ENCODE data around the gene KCNK3. TPM values are rescaled to one million over a fixed set of nuclear protein-coding genes. Genes with fewer than 3 reads are reported as not detected.

The KCNK3 gene
- total and polyA plus RNA-seq, 2 donors (not counting 1 experiment from before 2014, with no cell fraction given) = not detected

- Histone ChIP-seq H3K4me3 (ENCODE audit: control extremely low read depth in 1 of 5, extremely low read depth in 1 of 5, insufficient read depth in 1 of 5, low read depth in 2 of 5, low read length in 4 of 5) (no peak overlapping the region), H3K4me2 (replicated peaks; ENCODE audit: low read depth, low read length, poor library complexity, severe bottlenecking) (no peak overlapping the region), H3K27ac (ENCODE audit: low read length in 2 of 2) (no peak overlapping the region), H3K4me1 (ENCODE audit: control insufficient read depth in 2 of 2, insufficient read depth in 2 of 2, low read length in 2 of 2) (no peaks in the 10 kb centered on the region), H3K27me3 (replicated peaks in 1 of 4; ENCODE audit: control extremely low read depth in 1 of 4, control insufficient read depth in 3 of 4, insufficient read depth in 4 of 4, low read length in 3 of 4) (peaks cover 0 to under 1% (median 0%) of the 10 kb centered on the region in 4 experiments), H4K20me1 (ENCODE audit: control insufficient read depth, insufficient read depth, low read length, poor library complexity, severe bottlenecking) (no peaks in the 10 kb centered on the region), H3K36me3 (replicated peaks in 1 of 2; ENCODE audit: control extremely low read depth in 1 of 2, control insufficient read depth in 1 of 2, extremely low read depth in 1 of 2, insufficient read depth in 2 of 2, low read length in 1 of 2) (no peaks in the 10 kb centered on the region), H3K79me2 (ENCODE audit: control insufficient read depth, insufficient read depth, low read length) (no peaks in the 10 kb centered on the region), H2AFZ (ENCODE audit: insufficient read depth, low read depth, low read length, poor library complexity, severe bottlenecking) (no peak overlapping the region), H3K9ac (ENCODE audit: low read length) (no peak overlapping the region), H3K9me3 (ENCODE audit: control extremely low read depth in 1 of 3, control insufficient read depth in 2 of 3, insufficient read depth in 1 of 3, low read length in 2 of 3) (no peaks in the 10 kb centered on the region)
- WGBS (ENCODE audit: insufficient coverage) = 80% methylated on average over 7 of the region's 7 CpGs
- intact Hi-C loops (cut with micrococcal nuclease) = no loop called here
- ChIA-PET POLR2A (no interaction called here), CTCF (no interaction called here)
- no peaks in the 10 kb centered on the region for H3K9me3 Mint-ChIP-seq (ENCODE audit: insufficient read depth)
- no peaks in the 10 kb centered on the region for H3K4me1 Mint-ChIP-seq
- ATAC-seq (ENCODE audit: low read depth) (no peak), DNase-seq (no peak)
- H3K4me3 Mint-ChIP-seq = no peak overlapping the region
- H3K27me3 Mint-ChIP-seq = peaks cover 42% of the 10 kb centered on the region
- TF ChIP-seq EZH2 (IDR thresholded peaks at IDR 0.05; ENCODE audit: borderline replicate concordance, insufficient read depth, low read depth, low read length, poor library complexity, severe bottlenecking) = no peak
- TF ChIP-seq CTCF (IDR thresholded peaks at IDR 0.05) = no peak
- no peak overlapping the region for H3K27ac Mint-ChIP-seq
Measured at GRCh38 chr2:26649322-26649721, 43.2 kb upstream of the KCNK3 start.

GRCh38 chr2:26649992-26650712, 42.4 kb upstream of the KCNK3 start:
- ATAC-seq (ENCODE audit: low read depth) (no peak), DNase-seq (no peak)
- Histone ChIP-seq H3K9me3 (ENCODE audit: control extremely low read depth in 1 of 3, control insufficient read depth in 2 of 3, insufficient read depth in 1 of 3, low read length in 2 of 3) (no peaks in the 10 kb centered on the region), H3K79me2 (ENCODE audit: control insufficient read depth, insufficient read depth, low read length) (no peaks in the 10 kb centered on the region), H3K4me2 (replicated peaks; ENCODE audit: low read depth, low read length, poor library complexity, severe bottlenecking) (no peak overlapping the region), H4K20me1 (ENCODE audit: control insufficient read depth, insufficient read depth, low read length, poor library complexity, severe bottlenecking) (no peaks in the 10 kb centered on the region), H3K4me1 (ENCODE audit: control insufficient read depth in 2 of 2, insufficient read depth in 2 of 2, low read length in 2 of 2) (no peaks in the 10 kb centered on the region), H3K9ac (ENCODE audit: low read length) (no peak overlapping the region), H3K27me3 (replicated peaks in 1 of 4; ENCODE audit: control extremely low read depth in 1 of 4, control insufficient read depth in 3 of 4, insufficient read depth in 4 of 4, low read length in 3 of 4) (no peaks in the 10 kb centered on the region), H3K36me3 (replicated peaks in 1 of 2; ENCODE audit: control extremely low read depth in 1 of 2, control insufficient read depth in 1 of 2, extremely low read depth in 1 of 2, insufficient read depth in 2 of 2, low read length in 1 of 2) (no peaks in the 10 kb centered on the region), H3K27ac (ENCODE audit: low read length in 2 of 2) (no peak overlapping the region), H2AFZ (ENCODE audit: insufficient read depth, low read depth, low read length, poor library complexity, severe bottlenecking) (no peak overlapping the region), H3K4me3 (ENCODE audit: control extremely low read depth in 1 of 5, extremely low read depth in 1 of 5, insufficient read depth in 1 of 5, low read depth in 2 of 5, low read length in 4 of 5) (no peak overlapping the region)
- Mint-ChIP-seq H3K4me1 (no peaks in the 10 kb centered on the region), H3K4me3 (no peak overlapping the region), H3K27ac (no peak overlapping the region), H3K27me3 (peaks cover 36% of the 10 kb centered on the region), H3K9me3 (ENCODE audit: insufficient read depth) (no peaks in the 10 kb centered on the region)
- TF ChIP-seq EZH2 (IDR thresholded peaks at IDR 0.05; ENCODE audit: borderline replicate concordance, insufficient read depth, low read depth, low read length, poor library complexity, severe bottlenecking) (no peak), CTCF (IDR thresholded peaks at IDR 0.05) (no peak)
- ChIA-PET CTCF (no interaction called here), POLR2A (no interaction called here)
- intact Hi-C loops (cut with micrococcal nuclease) = no loop called here
- WGBS (ENCODE audit: insufficient coverage) = 83% methylated on average over 12 of the region's 12 CpGs

Data from B cell (primary cell).